ENCODE measurements around the gene CCM2L.

The CCM2L gene

GRCh38 chr20:31992086-31992485 is 18.2 kb upstream of the CCM2L start:
- H3K4me1 ChIP-seq (ENCODE audit: control insufficient read depth in 1 of 2, insufficient read depth in 1 of 2, low read depth in 1 of 2, low read length in 1 of 2) = no peaks in the 10 kb centered on the region
- H3K27ac ChIP-seq = no peak overlapping the region
- H3K36me3 ChIP-seq = no peaks in the 10 kb centered on the region
- no peaks in the 10 kb centered on the region for H3K9me3 ChIP-seq
- H3K4me3 ChIP-seq (ENCODE audit: low read depth in 1 of 2, low read length in 1 of 2) = no peak overlapping the region
- TF ChIP-seq CTCF (IDR thresholded peaks at IDR 0.05) = no peak
- peaks cover 55% of the 10 kb centered on the region for H3K27me3 ChIP-seq

GRCh38 chr20:31996996-31997395 is 13.2 kb upstream of the CCM2L start:
- H3K9me3 ChIP-seq = no peaks in the 10 kb centered on the region
- H3K36me3 ChIP-seq = no peaks in the 10 kb centered on the region
- H3K27me3 ChIP-seq = peaks cover 59% of the 10 kb centered on the region
- no peaks in the 10 kb centered on the region for H3K4me1 ChIP-seq (ENCODE audit: control insufficient read depth in 1 of 2, insufficient read depth in 1 of 2, low read depth in 1 of 2, low read length in 1 of 2)
- no peak for TF ChIP-seq CTCF (IDR thresholded peaks at IDR 0.05)
- H3K27ac ChIP-seq = no peak overlapping the region
- H3K4me3 ChIP-seq (ENCODE audit: low read depth in 1 of 2, low read length in 1 of 2) = no peak overlapping the region

GRCh38 chr20:31998246-31998645 is 12.0 kb upstream of the CCM2L start:
- H3K4me1 ChIP-seq (ENCODE audit: control insufficient read depth in 1 of 2, insufficient read depth in 1 of 2, low read depth in 1 of 2, low read length in 1 of 2) = no peaks in the 10 kb centered on the region
- peaks cover 47% of the 10 kb centered on the region for H3K27me3 ChIP-seq
- no peak for TF ChIP-seq CTCF (IDR thresholded peaks at IDR 0.05)
- no peak overlapping the region for H3K4me3 ChIP-seq (ENCODE audit: low read depth in 1 of 2, low read length in 1 of 2)
- no peaks in the 10 kb centered on the region for H3K36me3 ChIP-seq
- H3K27ac ChIP-seq = no peak overlapping the region
- H3K9me3 ChIP-seq = no peaks in the 10 kb centered on the region

GRCh38 chr20:32003325-32003724 is 6.9 kb upstream of the CCM2L start:
- H3K4me3 ChIP-seq (ENCODE audit: low read depth in 1 of 2, low read length in 1 of 2) = no peak overlapping the region
- TF ChIP-seq CTCF (IDR thresholded peaks at IDR 0.05) = no peak
- H3K27ac ChIP-seq = no peak overlapping the region
- H3K4me1 ChIP-seq (ENCODE audit: control insufficient read depth in 1 of 2, insufficient read depth in 1 of 2, low read depth in 1 of 2, low read length in 1 of 2) = no peaks in the 10 kb centered on the region
- no peaks in the 10 kb centered on the region for H3K9me3 ChIP-seq
- no peaks in the 10 kb centered on the region for H3K36me3 ChIP-seq
- H3K27me3 ChIP-seq = peaks cover 2% of the 10 kb centered on the region

- no peak for TF ChIP-seq CTCF (IDR thresholded peaks at IDR 0.05)
Observed at GRCh38 chr20:32004963-32005362, 5.3 kb upstream of the CCM2L start.

GRCh38 chr20:32006053-32006452 is 4.2 kb upstream of the CCM2L start:
- Histone ChIP-seq H3K27ac (no peak overlapping the region), H3K4me1 (ENCODE audit: control insufficient read depth in 1 of 2, insufficient read depth in 1 of 2, low read depth in 1 of 2, low read length in 1 of 2) (no peaks in the 10 kb centered on the region), H3K9me3 (no peaks in the 10 kb centered on the region), H3K36me3 (no peaks in the 10 kb centered on the region), H3K4me3 (ENCODE audit: low read depth in 1 of 2, low read length in 1 of 2) (no peak overlapping the region), H3K27me3 (peaks cover 11% of the 10 kb centered on the region)
- TF ChIP-seq CTCF (IDR thresholded peaks at IDR 0.05) = no peak

More at GRCh38 chr20:32004963-32005362, 5.3 kb upstream of the CCM2L start:
- Histone ChIP-seq H3K27me3 (peaks cover 2% of the 10 kb centered on the region), H3K4me1 (ENCODE audit: control insufficient read depth in 1 of 2, insufficient read depth in 1 of 2, low read depth in 1 of 2, low read length in 1 of 2) (no peaks in the 10 kb centered on the region), H3K27ac (no peak overlapping the region), H3K36me3 (no peaks in the 10 kb centered on the region), H3K4me3 (ENCODE audit: low read depth in 1 of 2, low read length in 1 of 2) (no peak overlapping the region), H3K9me3 (no peaks in the 10 kb centered on the region)

Measured in neutrophil (primary cell).